PC-9 (cell line): ENCODE measurements around the gene WSCD2.

Source experiments
- CTCF ChIP-seq: fragments of 200-600 bp; sonication (generic); conservative IDR thresholded peaks from 2 replicates; pipeline ENCODE4 v1.6.1; 2017; ENCODE audit warnings: mixed run types, antibody characterized with exemption, mild to moderate bottlenecking, moderate library complexity
- EZH2 ChIP-seq: fragments of 200-600 bp; sonication (generic); IDR thresholded peaks from 2 replicates; pipeline ENCODE4 v1.8.0; 2017; ENCODE audit warnings: antibody characterized with exemption, low read depth

DNA sequence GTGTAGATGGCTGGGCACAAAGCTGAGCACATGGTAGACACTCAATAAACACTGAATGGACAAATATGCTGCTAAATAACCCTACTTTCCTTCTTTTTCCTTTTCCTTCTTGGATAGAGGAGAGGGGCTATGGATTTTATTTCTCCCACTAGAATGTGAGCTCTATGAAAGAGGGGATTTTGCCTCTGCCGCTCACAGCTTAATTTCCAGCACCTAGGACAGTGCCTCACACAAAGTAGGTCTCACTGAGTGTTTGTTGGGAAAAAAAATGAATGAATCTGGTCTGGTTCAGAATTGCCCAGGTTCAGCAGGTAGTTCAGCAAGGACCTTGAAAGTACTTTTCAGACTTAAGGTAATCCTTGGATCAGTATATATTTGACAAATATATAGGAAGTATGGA lies 65.5 kb downstream of the WSCD2 start:
- TF ChIP-seq CTCF (no peak), EZH2 (no peak)
